Measurements from ENCODE around the gene EYA2. TPM values are rescaled to one million over a fixed set of nuclear protein-coding genes. Genes with fewer than 3 reads are reported as not detected.

The EYA2 gene
- total RNA-seq, 4 donors from 2014 or later = 0.60 to 4.0 (median 0.99) TPM

DNA sequence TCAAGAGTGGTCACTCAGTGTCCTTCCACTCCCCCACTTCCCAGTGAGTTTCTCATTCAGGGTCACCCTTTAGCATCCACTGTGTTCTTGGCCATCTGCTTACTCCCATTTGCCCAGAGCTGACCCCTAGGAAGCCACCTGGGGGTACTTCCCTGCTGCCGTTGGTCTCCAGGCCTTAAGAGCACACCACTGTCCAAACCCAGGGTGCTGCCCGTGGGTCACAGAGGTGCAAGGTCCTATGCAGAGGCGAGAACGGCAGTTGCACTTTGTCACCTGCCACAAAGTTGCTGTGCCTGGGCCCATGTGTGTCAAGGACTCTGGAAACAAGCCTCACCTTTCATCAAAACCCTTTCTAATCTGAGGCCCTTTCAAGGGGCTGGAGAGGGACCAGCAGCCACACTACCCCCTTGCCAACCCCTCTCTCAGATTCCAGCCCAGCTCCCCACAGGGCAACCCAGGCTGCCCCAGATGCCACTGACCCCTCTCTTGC lies 270.8 kb downstream of the EYA2 start:
- H3K27me3 ChIP-seq = peaks cover 0 to 6% (median 3%) of the 10 kb centered on the region in 3 donors
- no peaks in the 10 kb centered on the region for H3K4me1 ChIP-seq
- DNase-seq = no peak
- no peak overlapping the region for H3K27ac ChIP-seq
- in situ Hi-C loops (cut with MboI; ENCODE audit: low sequenced_read_pairs in 4 of 4) (loop anchor here in 2 of 4 donors (25.0 kb wide), 1 partner anchor 403 kb away; no protein-coding TSS in a partner anchor), intact Hi-C loops (cut with DNase I; ENCODE audit: low total_unique reads) (no loop called here)
- no peak overlapping the region for H3K4me3 ChIP-seq
- TF ChIP-seq, protein P1, sequence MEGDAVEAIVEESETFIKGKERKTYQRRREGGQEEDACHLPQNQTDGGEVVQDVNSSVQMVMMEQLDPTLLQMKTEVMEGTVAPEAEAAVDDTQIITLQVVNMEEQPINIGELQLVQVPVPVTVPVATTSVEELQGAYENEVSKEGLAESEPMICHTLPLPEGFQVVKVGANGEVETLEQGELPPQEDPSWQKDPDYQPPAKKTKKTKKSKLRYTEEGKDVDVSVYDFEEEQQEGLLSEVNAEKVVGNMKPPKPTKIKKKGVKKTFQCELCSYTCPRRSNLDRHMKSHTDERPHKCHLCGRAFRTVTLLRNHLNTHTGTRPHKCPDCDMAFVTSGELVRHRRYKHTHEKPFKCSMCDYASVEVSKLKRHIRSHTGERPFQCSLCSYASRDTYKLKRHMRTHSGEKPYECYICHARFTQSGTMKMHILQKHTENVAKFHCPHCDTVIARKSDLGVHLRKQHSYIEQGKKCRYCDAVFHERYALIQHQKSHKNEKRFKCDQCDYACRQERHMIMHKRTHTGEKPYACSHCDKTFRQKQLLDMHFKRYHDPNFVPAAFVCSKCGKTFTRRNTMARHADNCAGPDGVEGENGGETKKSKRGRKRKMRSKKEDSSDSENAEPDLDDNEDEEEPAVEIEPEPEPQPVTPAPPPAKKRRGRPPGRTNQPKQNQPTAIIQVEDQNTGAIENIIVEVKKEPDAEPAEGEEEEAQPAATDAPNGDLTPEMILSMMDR (IDR thresholded peaks at IDR 0.05 in 4 of 5, conservative IDR thresholded peaks at IDR 0.05 in 1 of 5) = no peak
- TF ChIP-seq POLR2A (IDR thresholded peaks at IDR 0.05) = no peak
- no peaks in the 10 kb centered on the region for H3K9me3 ChIP-seq
- H3K36me3 ChIP-seq = no peaks in the 10 kb centered on the region
- no peak for ATAC-seq

DNA sequence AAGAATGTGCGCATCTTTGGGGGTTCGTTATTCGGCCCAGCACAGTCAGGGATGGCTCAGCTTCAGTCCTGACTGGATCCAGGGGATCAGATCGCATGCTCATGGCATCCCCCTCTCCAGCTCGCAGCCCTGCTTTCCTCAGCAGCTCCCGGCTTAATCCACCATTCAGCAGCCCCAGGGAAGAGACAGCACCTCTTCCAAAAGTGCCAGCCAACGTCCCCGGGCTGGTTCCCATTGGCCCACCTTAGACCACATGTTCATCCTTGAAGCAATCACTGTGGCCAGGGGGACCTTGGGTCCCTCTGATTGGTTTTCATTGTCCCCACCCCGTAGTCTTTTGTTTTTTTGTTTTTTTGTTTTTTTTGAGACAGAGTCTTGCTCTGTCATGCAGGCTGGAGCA lies 273.2 kb downstream of the EYA2 start:
- H3K4me1 ChIP-seq = no peaks in the 10 kb centered on the region
- H3K27me3 ChIP-seq = peaks cover 0 to 6% (median 0%) of the 10 kb centered on the region in 3 donors
- no peaks in the 10 kb centered on the region for H3K36me3 ChIP-seq
- TF ChIP-seq POLR2A (IDR thresholded peaks at IDR 0.05) = no peak
- TF ChIP-seq, protein P1 (IDR thresholded peaks at IDR 0.05 in 4 of 5, conservative IDR thresholded peaks at IDR 0.05 in 1 of 5) = no peak
- no peaks in the 10 kb centered on the region for H3K9me3 ChIP-seq
- H3K4me3 ChIP-seq = no peak overlapping the region
- in situ Hi-C loops (cut with MboI; ENCODE audit: low sequenced_read_pairs in 4 of 4) = loop anchor here in 2 of 4 donors (25.0 kb wide), 1 partner anchor 406 kb away; no protein-coding TSS in a partner anchor
- intact Hi-C loops (cut with DNase I; ENCODE audit: low total_unique reads) = no loop called here
- no peak overlapping the region for H3K27ac ChIP-seq
- ATAC-seq (no peak), DNase-seq (no peak)

DNA sequence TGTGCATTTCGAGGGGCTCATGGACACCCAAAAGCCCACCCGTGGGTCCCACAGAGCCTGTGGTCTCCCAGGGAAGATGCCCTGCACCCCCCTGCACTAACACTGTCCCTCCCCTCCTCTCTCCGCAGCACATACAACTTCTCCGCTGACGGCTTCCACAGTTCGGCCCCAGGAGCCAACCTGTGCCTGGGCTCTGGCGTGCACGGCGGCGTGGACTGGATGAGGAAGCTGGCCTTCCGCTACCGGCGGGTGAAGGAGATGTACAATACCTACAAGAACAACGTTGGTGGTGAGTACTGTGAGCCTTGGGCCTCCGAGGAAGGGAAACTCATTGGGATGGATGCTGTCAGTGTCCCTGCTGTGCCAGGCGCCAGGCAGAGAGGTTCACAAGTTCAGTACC lies 277.9 kb downstream of the EYA2 start:
- in situ Hi-C loops (cut with MboI; ENCODE audit: low sequenced_read_pairs in 4 of 4) = loop anchor here in 2 of 4 donors (25.0 kb wide), 1 partner anchor 410 kb away; no protein-coding TSS in a partner anchor
- no peak for DNase-seq
- ATAC-seq = no peak
- no peaks in the 10 kb centered on the region for H3K36me3 ChIP-seq
- no peaks in the 10 kb centered on the region for H3K9me3 ChIP-seq
- no peak overlapping the region for H3K27ac ChIP-seq
- no peak for TF ChIP-seq POLR2A (IDR thresholded peaks at IDR 0.05)
- TF ChIP-seq, protein P1 (IDR thresholded peaks at IDR 0.05 in 4 of 5, conservative IDR thresholded peaks at IDR 0.05 in 1 of 5) = no peak
- H3K4me1 ChIP-seq = no peaks in the 10 kb centered on the region
- H3K27me3 ChIP-seq = peaks cover 0 to 6% (median 0%) of the 10 kb centered on the region in 3 donors
- intact Hi-C loops (cut with DNase I; ENCODE audit: low total_unique reads) = no loop called here
- no peak overlapping the region for H3K4me3 ChIP-seq

DNA sequence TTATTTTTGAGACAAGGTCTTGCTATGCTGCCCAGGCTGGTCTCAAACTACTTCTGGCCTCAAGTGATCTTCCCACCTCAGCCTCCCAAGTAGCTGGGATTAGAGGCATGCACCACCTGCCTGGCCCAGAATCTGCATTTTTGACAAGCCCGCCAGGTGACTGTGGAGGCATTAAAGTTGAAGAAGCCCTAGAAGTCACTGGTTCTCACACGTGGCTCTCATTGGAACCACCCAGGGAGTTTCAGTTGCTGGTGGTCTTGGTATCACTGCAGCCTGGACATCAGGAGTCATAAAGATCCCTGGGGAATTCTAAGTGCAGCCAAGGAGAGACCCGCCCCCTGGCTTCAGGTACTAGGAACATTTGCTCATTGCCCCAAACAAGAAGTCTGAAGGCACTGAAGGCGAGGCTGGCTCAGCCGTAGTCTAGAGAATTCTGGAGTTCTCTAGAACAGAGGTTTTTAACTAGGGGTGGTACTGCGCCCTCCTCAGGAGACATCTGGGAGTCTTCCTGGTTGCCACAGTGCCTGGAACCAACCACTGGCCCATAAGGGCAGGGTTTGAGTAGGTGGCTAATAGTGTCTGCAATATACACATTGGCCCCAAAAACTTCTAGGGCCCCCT lies 279.1 kb downstream of the EYA2 start:
- Histone ChIP-seq H3K9me3 (no peaks in the 10 kb centered on the region), H3K4me3 (no peak overlapping the region), H3K4me1 (no peaks in the 10 kb centered on the region), H3K27ac (no peak overlapping the region), H3K27me3 (peaks cover 0 to 6% (median 0%) of the 10 kb centered on the region in 3 donors), H3K36me3 (no peaks in the 10 kb centered on the region)
- TF ChIP-seq POLR2A (IDR thresholded peaks at IDR 0.05) = no peak
- TF ChIP-seq, protein P1 (IDR thresholded peaks at IDR 0.05 in 4 of 5, conservative IDR thresholded peaks at IDR 0.05 in 1 of 5) = no peak
- in situ Hi-C loops (cut with MboI; ENCODE audit: low sequenced_read_pairs in 4 of 4) (loop anchor here in 2 of 4 donors (25.0 kb wide), 1 partner anchor 411 kb away; no protein-coding TSS in a partner anchor), intact Hi-C loops (cut with DNase I; ENCODE audit: low total_unique reads) (no loop called here)
- ATAC-seq = no peak
- DNase-seq = no peak
